ENCODE measurements around the gene WEE2.
A peak's percentile ranks its signal among the peaks of the same experiment; 100 is the strongest.

WEE2 gene

DNA sequence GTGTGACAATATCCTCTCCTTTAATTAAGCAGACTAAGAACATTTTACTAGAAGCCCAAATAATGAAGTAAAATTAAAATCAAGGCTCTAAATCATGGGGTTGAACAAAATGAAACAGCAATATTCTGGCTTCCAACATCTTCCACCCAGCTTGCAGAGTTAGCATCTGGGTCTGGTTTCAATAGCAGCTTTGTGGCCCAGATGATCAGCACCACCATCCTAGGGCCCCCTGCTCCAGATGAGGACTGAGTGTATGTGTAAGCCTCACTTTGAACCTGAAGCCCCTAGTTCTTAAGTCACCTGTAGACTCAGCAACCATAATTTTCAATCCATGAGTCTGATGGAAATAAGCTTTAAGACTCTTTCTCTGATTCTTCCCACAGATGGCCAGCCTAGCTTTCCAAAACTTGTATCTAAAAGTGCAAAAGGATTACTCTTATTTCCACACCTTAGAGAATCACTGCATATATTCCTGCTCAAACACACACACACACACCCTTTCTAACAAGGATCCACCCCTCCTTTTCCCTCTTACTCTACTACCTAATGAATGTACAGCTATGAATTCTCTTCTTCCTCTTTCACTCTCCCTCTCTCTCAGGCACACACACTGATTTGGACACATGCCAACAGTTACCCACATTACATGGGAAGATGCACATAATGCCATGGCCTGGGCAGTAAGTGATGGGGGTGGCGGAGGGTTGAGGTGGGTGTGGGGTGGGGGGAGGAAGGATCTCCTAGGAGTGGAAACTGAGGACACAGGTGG lies 9.7 kb upstream of the WEE2 start:
- DNase-seq (ENCODE audit: low read depth): no peak
- TF ChIP-seq, protein P1, sequence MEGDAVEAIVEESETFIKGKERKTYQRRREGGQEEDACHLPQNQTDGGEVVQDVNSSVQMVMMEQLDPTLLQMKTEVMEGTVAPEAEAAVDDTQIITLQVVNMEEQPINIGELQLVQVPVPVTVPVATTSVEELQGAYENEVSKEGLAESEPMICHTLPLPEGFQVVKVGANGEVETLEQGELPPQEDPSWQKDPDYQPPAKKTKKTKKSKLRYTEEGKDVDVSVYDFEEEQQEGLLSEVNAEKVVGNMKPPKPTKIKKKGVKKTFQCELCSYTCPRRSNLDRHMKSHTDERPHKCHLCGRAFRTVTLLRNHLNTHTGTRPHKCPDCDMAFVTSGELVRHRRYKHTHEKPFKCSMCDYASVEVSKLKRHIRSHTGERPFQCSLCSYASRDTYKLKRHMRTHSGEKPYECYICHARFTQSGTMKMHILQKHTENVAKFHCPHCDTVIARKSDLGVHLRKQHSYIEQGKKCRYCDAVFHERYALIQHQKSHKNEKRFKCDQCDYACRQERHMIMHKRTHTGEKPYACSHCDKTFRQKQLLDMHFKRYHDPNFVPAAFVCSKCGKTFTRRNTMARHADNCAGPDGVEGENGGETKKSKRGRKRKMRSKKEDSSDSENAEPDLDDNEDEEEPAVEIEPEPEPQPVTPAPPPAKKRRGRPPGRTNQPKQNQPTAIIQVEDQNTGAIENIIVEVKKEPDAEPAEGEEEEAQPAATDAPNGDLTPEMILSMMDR (conservative IDR thresholded peaks at IDR 0.05; ENCODE audit: low read depth, low read length): no peak
- no peak overlapping the region for H3K4me3 ChIP-seq (ENCODE audit: low read length)

DNA sequence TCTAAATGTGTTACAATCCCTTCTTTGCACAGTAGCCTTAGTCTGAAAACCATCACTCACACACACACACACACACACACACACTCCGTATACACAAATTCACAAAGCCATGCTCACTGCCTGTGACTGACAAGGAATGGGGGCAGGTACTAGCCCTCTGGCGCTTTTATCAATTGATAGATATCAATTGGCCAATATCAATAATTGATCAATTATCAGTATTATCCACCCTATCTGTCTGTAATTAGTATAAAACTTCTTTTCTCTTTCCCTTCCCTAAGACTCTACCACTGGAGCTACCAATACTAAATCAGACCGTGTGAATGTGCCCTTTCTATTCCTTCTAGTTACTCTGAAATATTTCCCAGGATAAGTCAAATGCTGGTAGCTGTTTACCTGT lies 8.3 kb upstream of the WEE2 start:
- TF ChIP-seq, protein P1 (conservative IDR thresholded peaks at IDR 0.05; ENCODE audit: low read depth, low read length): no peak
- DNase-seq (ENCODE audit: low read depth): no peak
- no peak overlapping the region for H3K4me3 ChIP-seq (ENCODE audit: low read length)

DNA sequence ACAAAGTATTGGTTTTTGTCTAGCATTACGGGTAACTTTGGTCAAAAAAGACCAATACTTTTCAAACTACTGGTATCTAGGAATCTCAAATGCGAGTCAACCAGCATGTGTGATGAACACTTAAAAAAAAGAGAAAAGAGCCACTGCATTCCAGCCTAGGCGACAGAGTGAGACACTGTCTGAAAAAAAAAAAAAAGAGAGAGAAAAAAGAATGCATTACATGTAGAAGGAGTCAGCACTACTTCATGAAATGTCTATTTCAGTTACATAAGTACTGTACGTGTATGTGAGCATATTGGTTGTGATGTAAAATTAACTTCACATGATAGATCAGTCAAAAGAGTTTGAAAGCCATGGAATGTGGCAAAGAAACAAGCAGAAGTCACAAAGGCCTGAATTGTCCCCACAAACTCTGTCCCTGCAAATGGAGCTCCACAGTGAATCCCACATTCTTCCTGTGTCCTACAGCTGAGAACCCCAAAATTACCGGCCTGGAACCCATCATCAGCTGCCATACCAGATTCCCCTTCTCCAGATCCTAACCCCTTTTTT lies 7.8 kb upstream of the WEE2 start:
- no peak for DNase-seq (ENCODE audit: low read depth)
- peak overlapping the region; percentile 68 for H3K4me3 ChIP-seq (ENCODE audit: low read length)
- TF ChIP-seq, protein P1 (conservative IDR thresholded peaks at IDR 0.05; ENCODE audit: low read depth, low read length): no peak

DNA sequence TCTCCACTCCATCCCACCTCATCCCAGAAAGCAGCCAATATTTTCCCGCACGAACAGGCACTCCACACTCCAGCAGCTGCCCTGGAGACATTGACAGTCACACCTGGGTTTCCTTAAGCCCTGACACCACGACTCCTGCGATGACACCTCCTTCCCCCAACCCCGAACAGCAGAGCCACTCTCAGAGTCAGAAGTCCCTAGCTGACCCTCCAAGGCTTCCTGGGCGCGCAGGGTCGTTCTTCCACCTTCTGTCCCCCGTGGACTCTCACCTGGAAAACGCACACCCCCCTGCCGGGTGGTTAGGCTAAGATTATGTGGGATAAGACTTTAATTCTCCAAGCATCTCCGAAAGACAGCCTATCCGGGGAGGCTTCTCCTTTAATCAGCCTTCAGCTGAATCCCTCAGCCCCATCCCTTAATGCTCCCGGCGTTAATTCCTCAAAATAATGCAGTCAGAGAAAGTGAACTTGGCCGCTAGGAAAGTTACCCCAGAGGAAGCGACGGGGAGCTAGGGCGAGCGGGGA lies 7.2 kb upstream of the WEE2 start:
- TF ChIP-seq, protein P1 (conservative IDR thresholded peaks at IDR 0.05; ENCODE audit: low read depth, low read length): no peak
- peak overlapping the region; percentile 68 for H3K4me3 ChIP-seq (ENCODE audit: low read length)
- DNase-seq (ENCODE audit: low read depth): no peak

DNA sequence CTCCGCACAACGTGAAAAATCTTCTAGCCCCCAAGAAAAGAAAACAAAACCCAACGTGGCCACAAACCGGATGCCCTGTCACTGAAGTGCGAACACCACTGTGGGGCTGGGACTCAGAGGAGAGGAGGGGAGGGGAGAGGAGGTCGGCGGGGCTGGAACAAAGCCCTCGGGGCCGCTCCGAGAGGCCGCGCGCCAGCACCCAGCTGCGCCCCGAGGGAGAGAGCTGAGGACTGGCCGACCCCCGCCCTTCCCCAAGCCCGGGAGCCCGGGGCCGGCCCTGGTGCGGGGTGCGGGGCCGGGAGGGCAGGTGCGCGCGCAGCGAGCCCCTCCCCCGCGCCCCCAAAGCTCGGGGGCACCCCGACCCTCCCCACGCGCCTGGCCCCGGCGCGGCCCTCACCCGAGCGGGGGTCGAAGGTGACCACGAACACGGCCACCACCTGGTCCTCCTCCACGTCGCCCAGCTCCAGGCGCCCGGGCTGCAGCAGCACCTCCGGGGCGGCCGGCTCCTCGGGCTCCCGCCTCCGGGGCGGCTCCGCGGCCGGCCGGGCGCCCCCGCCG lies 6.6 kb upstream of the WEE2 start:
- no peak for DNase-seq (ENCODE audit: low read depth)
- TF ChIP-seq, protein P1 (conservative IDR thresholded peaks at IDR 0.05; ENCODE audit: low read depth, low read length): no peak
- H3K4me3 ChIP-seq (ENCODE audit: low read length): peak overlapping the region; percentile 68

DNA sequence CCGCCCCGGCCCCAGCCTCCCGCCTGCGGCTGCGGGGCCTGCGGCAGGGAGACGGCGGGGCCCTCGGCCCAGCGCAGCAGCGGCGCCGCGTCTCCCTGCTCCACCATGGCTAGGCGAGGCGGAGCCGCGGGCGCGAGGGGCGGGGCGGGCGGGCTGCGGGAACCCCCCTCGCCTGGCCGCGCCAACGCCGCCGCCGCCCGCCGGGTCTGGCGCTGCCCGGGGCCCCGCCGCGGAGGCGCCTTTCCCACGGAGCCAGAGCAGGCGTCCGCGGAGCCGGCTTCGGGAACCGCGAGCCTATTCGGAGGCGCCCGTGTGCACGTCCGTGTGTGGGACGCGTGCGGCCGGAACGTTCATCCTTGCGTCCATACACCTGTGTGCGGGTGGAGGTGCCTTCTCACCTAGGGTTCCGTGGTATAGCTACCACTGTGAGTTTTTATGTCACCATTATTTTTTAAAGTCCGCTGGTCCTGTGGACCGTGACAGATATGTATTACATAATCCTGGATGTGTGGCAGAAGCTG lies 6.0 kb upstream of the WEE2 start, which contains the start of gene DENND11:
DENND11 (minus strand) TSS at position 120 of the 521 bp plus-strand sequence; CDS start at position 107, 13 bp downstream.
- H3K4me3 ChIP-seq (ENCODE audit: low read length): peak within 1 kb of the TSS; percentile 75
- TF ChIP-seq, protein P1 (conservative IDR thresholded peaks at IDR 0.05; ENCODE audit: low read depth, low read length): no peak
- no peak for DNase-seq (ENCODE audit: low read depth)
